ENCODE results near the gene SPINK4. TPM values are rescaled to one million over a fixed set of nuclear protein-coding genes. Genes with fewer than 3 reads are reported as not detected.

Gene SPINK4
- total RNA-seq, 4 donors from 2014 or later: not detected

GRCh38 chr9:33202552-33203201 lies 37.3 kb upstream of the SPINK4 start:
- TF ChIP-seq CTCF (IDR thresholded peaks at IDR 0.05; ENCODE audit: low read depth): no peak

GRCh38 chr9:33209394-33209793 lies 30.6 kb upstream of the SPINK4 start:
- TF ChIP-seq CTCF (IDR thresholded peaks at IDR 0.05; ENCODE audit: low read depth): no peak

GRCh38 chr9:33210006-33210715 lies 29.8 kb upstream of the SPINK4 start:
- TF ChIP-seq CTCF (IDR thresholded peaks at IDR 0.05; ENCODE audit: low read depth): no peak

- no peak for TF ChIP-seq CTCF (IDR thresholded peaks at IDR 0.05; ENCODE audit: low read depth)
These were observed 28.1 kb upstream of the SPINK4 start for GRCh38 chr9:33211695-33212393.

- no peak for TF ChIP-seq CTCF (IDR thresholded peaks at IDR 0.05; ENCODE audit: low read depth)
These were observed 19.0 kb upstream of the SPINK4 start for GRCh38 chr9:33220681-33221567.

GRCh38 chr9:33221568-33221884 lies 18.4 kb upstream of the SPINK4 start:
- TF ChIP-seq CTCF (IDR thresholded peaks at IDR 0.05; ENCODE audit: low read depth): no peak

All from subcutaneous adipose tissue (tissue), 4 donors.